ENCODE results near the gene CNBP. TPM values are rescaled to one million over a fixed set of nuclear protein-coding genes. Genes with fewer than 3 reads are reported as not detected.
"Not testable (repeated sequence)": the region's sequence is repeated elsewhere in the genome, so short reads cannot be mapped to it uniquely, and the experiment has no call there.

The CNBP gene
- total RNA-seq, 1 donor from 2014 or later: 138 TPM

DNA sequence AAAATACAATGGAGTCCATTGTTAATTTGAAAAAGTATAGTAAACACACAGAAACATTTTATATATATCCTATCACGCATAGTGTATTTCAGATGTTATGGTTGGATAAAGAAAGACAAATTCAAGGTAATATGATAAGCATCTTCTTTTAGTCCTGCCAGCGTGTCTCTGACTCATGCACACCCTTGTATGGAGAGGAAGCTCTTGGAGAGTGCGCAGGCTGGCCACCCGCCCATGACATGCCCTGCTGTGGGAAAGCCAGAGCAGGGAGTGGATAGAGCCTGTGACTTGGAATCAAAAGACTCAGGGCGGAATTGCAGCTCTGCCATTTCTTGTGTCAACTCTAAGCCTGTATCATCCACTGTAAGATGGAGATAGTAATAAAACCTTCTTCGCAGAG, 42.7 kb upstream of the CNBP start:
- Mint-ChIP-seq H3K4me1 (ENCODE audit: low read depth) (peaks cover 47% of the 10 kb centered on the region), H3K36me3 (ENCODE audit: low read depth) (no peaks in the 10 kb centered on the region), H3K27ac (ENCODE audit: unreplicated experiment) (peak overlapping the region; percentile 75), H3K27me3 (ENCODE audit: low read depth) (no peaks in the 10 kb centered on the region), H3K9me3 (ENCODE audit: low read depth) (no peaks in the 10 kb centered on the region), H3K4me3 (ENCODE audit: unreplicated experiment) (no peak overlapping the region)
- DNase-seq (ENCODE audit: low spot score): no peak
- TF ChIP-seq, protein P1, sequence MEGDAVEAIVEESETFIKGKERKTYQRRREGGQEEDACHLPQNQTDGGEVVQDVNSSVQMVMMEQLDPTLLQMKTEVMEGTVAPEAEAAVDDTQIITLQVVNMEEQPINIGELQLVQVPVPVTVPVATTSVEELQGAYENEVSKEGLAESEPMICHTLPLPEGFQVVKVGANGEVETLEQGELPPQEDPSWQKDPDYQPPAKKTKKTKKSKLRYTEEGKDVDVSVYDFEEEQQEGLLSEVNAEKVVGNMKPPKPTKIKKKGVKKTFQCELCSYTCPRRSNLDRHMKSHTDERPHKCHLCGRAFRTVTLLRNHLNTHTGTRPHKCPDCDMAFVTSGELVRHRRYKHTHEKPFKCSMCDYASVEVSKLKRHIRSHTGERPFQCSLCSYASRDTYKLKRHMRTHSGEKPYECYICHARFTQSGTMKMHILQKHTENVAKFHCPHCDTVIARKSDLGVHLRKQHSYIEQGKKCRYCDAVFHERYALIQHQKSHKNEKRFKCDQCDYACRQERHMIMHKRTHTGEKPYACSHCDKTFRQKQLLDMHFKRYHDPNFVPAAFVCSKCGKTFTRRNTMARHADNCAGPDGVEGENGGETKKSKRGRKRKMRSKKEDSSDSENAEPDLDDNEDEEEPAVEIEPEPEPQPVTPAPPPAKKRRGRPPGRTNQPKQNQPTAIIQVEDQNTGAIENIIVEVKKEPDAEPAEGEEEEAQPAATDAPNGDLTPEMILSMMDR (IDR thresholded peaks at IDR 0.05): no peak

DNA sequence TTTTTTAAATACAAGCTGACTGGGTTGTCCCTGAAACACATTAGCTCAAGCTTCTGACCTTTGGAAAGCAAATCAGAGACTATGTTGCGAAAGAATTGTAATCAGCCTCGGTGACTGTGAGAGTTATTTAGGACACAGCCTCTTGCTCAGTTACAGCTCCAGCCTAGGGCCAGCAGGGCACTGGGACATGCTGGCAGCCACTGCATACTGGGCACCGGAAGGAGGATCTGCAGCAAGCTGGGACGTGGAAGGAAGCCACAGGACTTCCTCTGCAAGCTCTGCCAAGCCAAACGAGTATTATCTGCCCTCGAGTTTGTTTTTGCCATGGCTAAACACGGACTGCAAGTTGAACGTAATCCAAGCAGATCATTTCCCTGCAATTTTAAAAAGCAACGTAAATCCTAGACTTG, 41.3 kb upstream of the CNBP start:
- H3K9me3 Mint-ChIP-seq (ENCODE audit: low read depth): no peaks in the 10 kb centered on the region
- H3K27ac Mint-ChIP-seq (ENCODE audit: unreplicated experiment): peak overlapping the region; percentile 75
- TF ChIP-seq, protein P1 (IDR thresholded peaks at IDR 0.05): no peak
- H3K4me1 Mint-ChIP-seq (ENCODE audit: low read depth): peaks cover 34% of the 10 kb centered on the region
- no peak for DNase-seq (ENCODE audit: low spot score)
- H3K36me3 Mint-ChIP-seq (ENCODE audit: low read depth): no peaks in the 10 kb centered on the region
- H3K4me3 Mint-ChIP-seq (ENCODE audit: unreplicated experiment): peak overlapping the region; percentile 39
- H3K27me3 Mint-ChIP-seq (ENCODE audit: low read depth): no peaks in the 10 kb centered on the region

DNA sequence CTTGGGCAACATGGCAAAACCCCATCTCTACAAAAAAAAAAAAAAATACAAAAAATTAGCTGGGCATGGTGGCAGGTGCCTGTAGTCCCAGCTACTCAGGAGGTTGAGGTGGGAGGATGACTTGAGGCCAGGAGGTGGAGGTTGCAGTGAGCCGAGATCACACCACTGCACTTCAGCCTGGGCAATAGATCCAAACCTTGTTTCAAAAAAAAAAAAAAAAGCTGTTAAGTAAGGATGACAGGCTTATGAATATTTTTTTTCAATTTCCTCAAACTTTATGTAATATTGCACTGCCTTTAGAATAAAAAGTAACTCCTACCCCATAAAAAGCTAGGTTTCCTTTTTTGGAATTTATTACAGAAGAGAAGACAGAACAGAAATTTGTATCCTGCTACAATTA, 40.7 kb upstream of the CNBP start:
- Mint-ChIP-seq H3K4me1 (ENCODE audit: low read depth) (peaks cover 30% of the 10 kb centered on the region), H3K27ac (ENCODE audit: unreplicated experiment) (peak overlapping the region; percentile 75)
- H3K9me3 Mint-ChIP-seq (ENCODE audit: low read depth); DNase-seq (ENCODE audit: low spot score); H3K36me3 Mint-ChIP-seq (ENCODE audit: low read depth); H3K4me3 Mint-ChIP-seq (ENCODE audit: unreplicated experiment); H3K27me3 Mint-ChIP-seq (ENCODE audit: low read depth): not testable (repeated sequence)

DNA sequence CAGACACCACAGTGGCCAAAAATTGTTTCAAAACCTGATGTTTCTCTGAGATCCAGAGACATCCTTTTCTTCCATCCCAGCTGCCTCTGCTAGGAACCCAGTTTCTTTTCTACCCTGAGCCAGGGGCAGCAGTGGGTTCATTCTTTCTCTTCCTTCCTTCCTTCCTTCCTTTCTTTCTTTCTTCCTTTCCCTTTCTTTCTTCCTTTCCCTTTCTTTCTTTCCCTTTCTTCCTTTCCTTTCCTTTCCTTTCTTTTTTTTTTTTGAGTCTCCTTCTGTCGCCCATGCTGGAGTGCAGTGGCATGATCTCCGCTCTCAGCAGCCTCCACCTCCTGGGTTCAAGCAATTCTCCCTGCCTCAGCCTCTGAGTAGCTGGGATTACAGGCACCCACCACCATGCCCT, 35.0 kb upstream of the CNBP start:
- no peaks in the 10 kb centered on the region for H3K27me3 Mint-ChIP-seq (ENCODE audit: low read depth)
- no peak for DNase-seq (ENCODE audit: low spot score)
- no peaks in the 10 kb centered on the region for H3K4me1 Mint-ChIP-seq (ENCODE audit: low read depth)
- no peak overlapping the region for H3K4me3 Mint-ChIP-seq (ENCODE audit: unreplicated experiment)
- H3K36me3 Mint-ChIP-seq (ENCODE audit: low read depth): no peaks in the 10 kb centered on the region
- no peak overlapping the region for H3K27ac Mint-ChIP-seq (ENCODE audit: unreplicated experiment)
- TF ChIP-seq, protein P1 (IDR thresholded peaks at IDR 0.05): no peak
- no peaks in the 10 kb centered on the region for H3K9me3 Mint-ChIP-seq (ENCODE audit: low read depth)

GRCh38 chr3:129213238-129213637, 29.5 kb upstream of the CNBP start:
- peaks cover 17% of the 10 kb centered on the region for H3K4me1 Mint-ChIP-seq (ENCODE audit: low read depth)
- no peak for DNase-seq (ENCODE audit: low spot score)
- H3K27ac Mint-ChIP-seq (ENCODE audit: unreplicated experiment): no peak overlapping the region
- H3K36me3 Mint-ChIP-seq (ENCODE audit: low read depth): no peaks in the 10 kb centered on the region
- H3K9me3 Mint-ChIP-seq (ENCODE audit: low read depth): no peaks in the 10 kb centered on the region
- no peaks in the 10 kb centered on the region for H3K27me3 Mint-ChIP-seq (ENCODE audit: low read depth)
- no peak overlapping the region for H3K4me3 Mint-ChIP-seq (ENCODE audit: unreplicated experiment)
- TF ChIP-seq, protein P1 (IDR thresholded peaks at IDR 0.05): no peak

GRCh38 chr3:129211772-129212171, 28.1 kb upstream of the CNBP start:
- TF ChIP-seq, protein P1 (IDR thresholded peaks at IDR 0.05): no peak
- Mint-ChIP-seq H3K4me3 (ENCODE audit: unreplicated experiment) (no peak overlapping the region), H3K27ac (ENCODE audit: unreplicated experiment) (peak overlapping the region; percentile 84)

More at GRCh38 chr3:129211772-129212171, 28.1 kb upstream of the CNBP start:
- Mint-ChIP-seq H3K4me1 (ENCODE audit: low read depth) (peaks cover 17% of the 10 kb centered on the region), H3K9me3 (ENCODE audit: low read depth) (no peaks in the 10 kb centered on the region), H3K27me3 (ENCODE audit: low read depth) (no peaks in the 10 kb centered on the region), H3K36me3 (ENCODE audit: low read depth) (no peaks in the 10 kb centered on the region)
- no peak for DNase-seq (ENCODE audit: low spot score)
